Ishikawa (cell line): ENCODE measurements around the gene ZNF345.

Source experiments
- CEBPB ChIP-seq: IDR thresholded peaks from 2 replicates; pipeline ENCODE4 v1.6.1; 2012
- CREB1 ChIP-seq: IDR thresholded peaks from 2 replicates; pipeline ENCODE4 v1.6.1; 2012; ENCODE audit warnings: low read depth
- MAX ChIP-seq: IDR thresholded peaks from 2 replicates; pipeline ENCODE4 v1.6.1; 2012
- RAD21 ChIP-seq: IDR thresholded peaks from 2 replicates; pipeline ENCODE4 v1.6.1; 2012; ENCODE audit warnings: low read depth
- REST ChIP-seq: IDR thresholded peaks from 2 replicates; pipeline ENCODE4 v1.6.1; 2012; ENCODE audit warnings: low read depth, mild to moderate bottlenecking
- TAF1 ChIP-seq: IDR thresholded peaks from 2 replicates; pipeline ENCODE4 v1.6.1; 2012; ENCODE audit warnings: low read depth, mild to moderate bottlenecking
- YY1 ChIP-seq: IDR thresholded peaks from 2 replicates; pipeline ENCODE4 v1.6.1; 2012; ENCODE audit warnings: low read depth

GRCh38 chr19:36807029-36807428 is 43.6 kb upstream of the ZNF345 start:
- TF ChIP-seq RAD21: no peak
- TF ChIP-seq CREB1: no peak
- TF ChIP-seq YY1: no peak
- TF ChIP-seq REST: no peak
- TF ChIP-seq TAF1: no peak
- no peak for TF ChIP-seq CEBPB
- TF ChIP-seq MAX: no peak
